PC-3 (cell line): ENCODE data around the gene TRIM16. TPM values are rescaled to one million over a fixed set of nuclear protein-coding genes. Genes with fewer than 3 reads are reported as not detected.

Source experiments
- ATAC-seq: fragments of 200-7000 bp; cut with Tn5 transposase; 2 replicates; pipeline ENCODE4 v1.9.1; 2020; ENCODE audit warnings: mild to moderate bottlenecking, moderate library complexity
- BruUV-seq: library from RNA; stranded (reverse); fragments of 400-500 nt; replicated peaks from 2 replicates; lab custom pipeline; 2021; lab: Mats Ljungman, UMichigan
- CTCF ChIA-PET: fragments of 300-600 bp; sonication (Branson Sonifier 250); formaldehyde crosslinking; loops from one replicate; lab custom pipeline; 2022; ENCODE audit warnings: antibody characterized with exemption; lab: Charles Lee
- POLR2A ChIA-PET: fragments of 300-600 bp; sonication (Branson Sonifier 250); formaldehyde crosslinking; loops from one replicate; lab custom pipeline; 2022; ENCODE audit warnings: antibody characterized with exemption; ENCODE audit not compliant: unreplicated experiment; lab: Charles Lee
- DNase-seq: peaks from one replicate; pipeline ENCODE4 v3.0.0-alpha.2; 2015
- H2AFZ ChIP-seq: fragments of 300-600 bp; sonication (generic); 2 replicates; pipeline ENCODE4 v1.6.0; 2016; ENCODE audit warnings: antibody characterized with exemption, low read length
- H3F3A ChIP-seq: fragments of 300-600 bp; sonication (generic); one replicate; pipeline ENCODE4 v1.6.0; 2017; ENCODE audit warnings: antibody characterized with exemption, low read length, control low read depth, mild to moderate bottlenecking; ENCODE audit not compliant: unreplicated experiment
- H3K27ac ChIP-seq: fragments of 300-600 bp; sonication (generic); 2 replicates; pipeline ENCODE4 v1.5.1; 2016; ENCODE audit warnings: mild to moderate bottlenecking, low read length
- H3K27me3 ChIP-seq: fragments of 300-600 bp; sonication (generic); 2 replicates; pipeline ENCODE4 v1.6.1; 2016; ENCODE audit warnings: low read length, mixed read lengths
- H3K36me3 ChIP-seq: fragments of 300-600 bp; sonication (generic); 2 replicates; pipeline ENCODE4 v1.6.1; 2016; ENCODE audit warnings: low read depth, mixed run types, low read length, mixed read lengths
- H3K4me1 ChIP-seq: fragments of 300-600 bp; sonication (generic); 2 replicates; pipeline ENCODE4 v1.5.1; 2016; ENCODE audit warnings: low read length; ENCODE audit not compliant: insufficient read depth
- H3K4me2 ChIP-seq: fragments of 300-600 bp; sonication (generic); 2 replicates; pipeline ENCODE4 v1.6.0; 2016; ENCODE audit warnings: low read length
- H3K4me3 ChIP-seq: fragments of 300-600 bp; sonication (generic); 2 replicates; pipeline ENCODE4 v1.5.1; 2016; ENCODE audit warnings: mild to moderate bottlenecking, low read length, mixed read lengths
- H3K79me2 ChIP-seq: fragments of 300-600 bp; sonication (generic); 2 replicates; pipeline ENCODE4 v1.6.1; 2017; ENCODE audit warnings: low read length, mixed read lengths
- H3K9ac ChIP-seq: fragments of 300-600 bp; sonication (generic); 2 replicates; pipeline ENCODE4 v1.6.0; 2016; ENCODE audit warnings: mild to moderate bottlenecking, low read length
- H3K9me2 ChIP-seq: fragments of 300-600 bp; sonication (generic); replicated peaks from 2 replicates; pipeline ENCODE4 v1.6.1; 2016; ENCODE audit warnings: mixed run types, low read length, mixed read lengths
- H3K9me3 ChIP-seq: fragments of 300-600 bp; sonication (generic); 2 replicates; pipeline ENCODE4 v1.6.1; 2016; ENCODE audit warnings: low read length, mixed read lengths
- H4K20me1 ChIP-seq: fragments of 300-600 bp; sonication (generic); 2 replicates; pipeline ENCODE4 v1.6.1; 2016; ENCODE audit warnings: low read length, mixed read lengths
- CTCF ChIP-seq: fragments of 300-600 bp; sonication (generic); conservative IDR thresholded peaks from 2 replicates; pipeline ENCODE4 v1.5.1; 2017; ENCODE audit warnings: antibody characterized with exemption, low read depth, mild to moderate bottlenecking, low read length
- EZH2 ChIP-seq: fragments of 300-600 bp; sonication (generic); IDR thresholded peaks from one replicate; pipeline ENCODE4 v1.6.1; 2017; ENCODE audit warnings: antibody characterized with exemption, mild to moderate bottlenecking, low read length; ENCODE audit not compliant: unreplicated experiment
- EZH2phosphoT487 ChIP-seq: fragments of 300-600 bp; sonication (generic); IDR thresholded peaks from 2 replicates; pipeline ENCODE4 v1.6.1; 2018; ENCODE audit warnings: mild to moderate bottlenecking, antibody characterized with exemption, low read length, borderline replicate concordance
- intact Hi-C: fragments of 100-400 bp; cut with micrococcal nuclease; formaldehyde crosslinking; loops from 2 replicates; pipeline ENCODE4 v1.9.0; 2023
- total RNA-seq: library from RNA; depleted of rRNA; stranded (reverse); fragments of >200 nt; gene quantifications from 2 replicates; pipeline ENCODE4 v1.2.3, GENCODE V29; 2014

Gene TRIM16
- total RNA-seq, 1 experiment from 2014 or later, result 76.6 TPM

GRCh38 chr17:15652960-15653359 lies 31.2 kb downstream of the TRIM16 start:
- H3K4me2 ChIP-seq, result no peak overlapping the region
- H2AFZ ChIP-seq, result no peak overlapping the region
- no peak overlapping the region for H3K9ac ChIP-seq
- peaks cover 46% of the 10 kb centered on the region for H3K4me1 ChIP-seq
- ChIA-PET CTCF (no interaction called here), POLR2A (no interaction called here)
- peaks cover 10% of the 10 kb centered on the region for H3F3A ChIP-seq
- 0 out of 2 replicates have a peak, but pooled peaks cover 2% of the 10 kb centered on the region for H3K36me3 ChIP-seq
- no peak for TF ChIP-seq EZH2phosphoT487
- no peak for TF ChIP-seq CTCF
- TF ChIP-seq EZH2, result no peak
- intact Hi-C loops, result no loop called here
- no peaks in the 10 kb centered on the region for H3K9me3 ChIP-seq
- no TSS peak for BruUV-seq
- DNase-seq (no peak), ATAC-seq (no peak)
- H4K20me1 ChIP-seq, result no peaks in the 10 kb centered on the region
- H3K4me3 ChIP-seq, result no peak overlapping the region
- no peaks in the 10 kb centered on the region for H3K9me2 ChIP-seq
- H3K27me3 ChIP-seq, result no peaks in the 10 kb centered on the region
- H3K27ac ChIP-seq, result no peak overlapping the region
- H3K79me2 ChIP-seq, result peaks cover 35% of the 10 kb centered on the region

DNA sequence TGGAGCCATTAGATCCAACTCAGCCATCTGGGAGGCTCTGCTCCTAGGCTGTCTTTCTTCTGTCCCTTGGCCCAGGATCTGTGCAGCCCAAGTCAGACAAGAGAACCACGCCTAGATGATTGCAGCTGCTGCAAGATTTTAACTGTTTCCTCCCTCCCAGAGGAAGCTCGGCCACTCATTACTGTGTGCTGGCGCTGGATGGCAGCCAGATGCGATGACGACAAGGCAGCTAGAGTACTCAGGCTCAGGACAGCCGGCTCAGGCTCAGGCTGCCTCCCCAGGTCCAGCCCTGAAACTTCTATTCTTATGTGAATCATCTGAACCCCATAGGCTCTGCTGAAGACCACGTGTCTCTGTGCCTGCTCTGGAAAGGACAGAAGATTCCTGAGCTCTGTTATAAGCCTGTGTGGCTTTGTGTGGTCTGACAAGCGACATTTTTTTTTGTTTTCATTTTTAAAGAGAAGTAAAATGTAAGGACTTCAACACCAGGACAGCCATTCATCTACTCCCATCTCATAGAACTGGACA lies 32.5 kb downstream of the TRIM16 start:
- TF ChIP-seq CTCF (no peak), EZH2phosphoT487 (no peak)
- POLR2A ChIA-PET, result interaction anchor here (0.6 to 0.7 kb wide), 4 partner anchors 8 to 269 kb away, joined by 3 to 14 read pairs (median 4); no protein-coding TSS in a partner anchor
- Histone ChIP-seq H3F3A (peaks cover 6% of the 10 kb centered on the region), H3K4me2 (peak overlapping the region; percentile 86), H4K20me1 (no peaks in the 10 kb centered on the region), H3K9me3 (no peaks in the 10 kb centered on the region), H3K27me3 (no peaks in the 10 kb centered on the region), H3K79me2 (peaks cover 43% of the 10 kb centered on the region), H3K4me3 (peak overlapping the region; percentile 79), H3K4me1 (peaks cover 35% of the 10 kb centered on the region), H2AFZ (0 out of 2 replicates have a peak overlapping the region, but pooled peaks have one; percentile 14), H3K9ac (peak overlapping the region; percentile 79), H3K9me2 (no peaks in the 10 kb centered on the region), H3K36me3 (0 out of 2 replicates have a peak, but pooled peaks cover 2% of the 10 kb centered on the region), H3K27ac (peak overlapping the region; percentile 85)
- peak; percentile 91 for ATAC-seq
- no TSS peak for BruUV-seq
- DNase-seq, result peak; percentile 100
- intact Hi-C loops, result loop anchor here (2.0 kb wide), 1 partner anchor 33 kb away; the partner anchor contains the start of gene TRIM16
- CTCF ChIA-PET, result interaction anchor here (0.6 kb wide), 1 partner anchor 13 kb away, joined by 5 read pairs; no protein-coding TSS in a partner anchor
